ENCODE measurements around the gene NEDD8. TPM values are rescaled to one million over a fixed set of nuclear protein-coding genes. Genes with fewer than 3 reads are reported as not detected.
A peak's percentile ranks its signal among the peaks of the same experiment; 100 is the strongest.

NEDD8 gene
- polyA plus RNA-seq, 10 donors = 168 to 226 (median 186) TPM

GRCh38 chr14:24182110-24182882 lies 49.9 kb downstream of the NEDD8 start:
- DNase-seq = no peak

- no peak for DNase-seq
Observed at GRCh38 chr14:24181371-24182077, 50.6 kb downstream of the NEDD8 start.

- peak in 1 of 3 donors; percentile 65 for DNase-seq
Observed at GRCh38 chr14:24179961-24180796, 52.0 kb downstream of the NEDD8 start.

GRCh38 chr14:24179294-24179960 lies 52.7 kb downstream of the NEDD8 start:
- no peak for DNase-seq

GRCh38 chr14:24178399-24179178 lies 53.6 kb downstream of the NEDD8 start:
- DNase-seq = no peak

GRCh38 chr14:24177891-24178290 lies 54.3 kb downstream of the NEDD8 start:
- no peak for DNase-seq

- no peak for DNase-seq
Observed at GRCh38 chr14:24177041-24177825, 54.9 kb downstream of the NEDD8 start.

- no peak for DNase-seq
Observed at GRCh38 chr14:24176599-24176998, 55.6 kb downstream of the NEDD8 start.

GRCh38 chr14:24172871-24173281 lies 59.3 kb downstream of the NEDD8 start:
- DNase-seq = no peak

- no peak for DNase-seq
Observed at GRCh38 chr14:24172261-24172860, 59.8 kb downstream of the NEDD8 start.

- DNase-seq = peak; percentile 66 to 90 (median 80)
Observed at GRCh38 chr14:24171422-24172260, 60.5 kb downstream of the NEDD8 start, which contains the start of gene REC8. Gene REC8 (plus strand): TSS chr14:24172080. CDS start chr14:24172553, 473 bp downstream.

- no peak for DNase-seq
Observed at GRCh38 chr14:24167469-24168114, 64.6 kb downstream of the NEDD8 start.

Other genes with a start within 250 kb of the NEDD8 start
- gene DHRS4L2, start 243.4 kb downstream of the NEDD8 start, polyA plus RNA-seq (ENCODE audit: insufficient read length in 10 of 10) = 10 to 100 TPM in 8 of 10 donors, 1 to 10 TPM in 2; 8.4 to 17.3 (median 13.8) TPM
- gene CARMIL3, start 180.4 kb downstream of the NEDD8 start, polyA plus RNA-seq (ENCODE audit: insufficient read length in 10 of 10) = under 1 TPM; 0.09 to 0.50 (median 0.17) TPM
- gene CPNE6, start 160.8 kb downstream of the NEDD8 start, polyA plus RNA-seq (ENCODE audit: insufficient read length in 10 of 10) = under 1 TPM in 1 of 10 donors, not detected in 9; 0.07 TPM
- 1 to 10 TPM; 2.8 to 6.0 (median 3.5) TPM for gene PCK2, start 138.1 kb downstream of the NEDD8 start, polyA plus RNA-seq (ENCODE audit: insufficient read length in 10 of 10)
- gene DCAF11, start 117.6 kb downstream of the NEDD8 start, polyA plus RNA-seq (ENCODE audit: insufficient read length in 10 of 10) = 10 to 100 TPM; 35.0 to 45.0 (median 38.1) TPM
- gene NRL, start 117.4 kb downstream of the NEDD8 start, polyA plus RNA-seq (ENCODE audit: insufficient read length in 10 of 10) = 1 to 10 TPM in 9 of 10 donors, under 1 TPM in 1; 0.98 to 1.6 (median 1.2) TPM
- 100 to 1,000 TPM in 8 of 10 donors, 10 to 100 TPM in 2; 68.5 to 142 (median 118) TPM for gene FITM1, start 101.7 kb downstream of the NEDD8 start, polyA plus RNA-seq (ENCODE audit: insufficient read length in 10 of 10)
- gene PSME1, start 96.2 kb downstream of the NEDD8 start, polyA plus RNA-seq (ENCODE audit: insufficient read length in 10 of 10) = 100 to 1,000 TPM in 8 of 10 donors, 10 to 100 TPM in 2; 96.2 to 122 (median 112) TPM
- gene EMC9, start 90.8 kb downstream of the NEDD8 start, polyA plus RNA-seq (ENCODE audit: insufficient read length in 10 of 10) = 10 to 100 TPM; 19.1 to 30.8 (median 26.9) TPM
- 10 to 100 TPM; 72.7 to 96.7 (median 84.4) TPM for gene PSME2, start 85.8 kb downstream of the NEDD8 start, polyA plus RNA-seq (ENCODE audit: insufficient read length in 10 of 10)
- gene RNF31, start 84.9 kb downstream of the NEDD8 start, polyA plus RNA-seq (ENCODE audit: insufficient read length in 10 of 10) = 10 to 100 TPM; 26.5 to 46.0 (median 33.1) TPM
- gene IRF9, start 71.1 kb downstream of the NEDD8 start, polyA plus RNA-seq (ENCODE audit: insufficient read length in 10 of 10) = 10 to 100 TPM; 23.8 to 36.0 (median 28.2) TPM
- gene REC8, start 60.3 kb downstream of the NEDD8 start, polyA plus RNA-seq (ENCODE audit: insufficient read length in 10 of 10) = 10 to 100 TPM in 6 of 10 donors, 1 to 10 TPM in 4; 5.7 to 11.6 (median 10.7) TPM
- gene IPO4, start 43.6 kb downstream of the NEDD8 start, polyA plus RNA-seq (ENCODE audit: insufficient read length in 10 of 10) = 10 to 100 TPM; 21.5 to 31.8 (median 26.6) TPM
- gene TM9SF1, start 36.9 kb downstream of the NEDD8 start, polyA plus RNA-seq (ENCODE audit: insufficient read length in 10 of 10) = 10 to 100 TPM; 11.2 to 25.1 (median 17.6) TPM
- 1 to 10 TPM; 1.8 to 8.7 (median 2.8) TPM for gene TSSK4, start 26.7 kb downstream of the NEDD8 start, polyA plus RNA-seq (ENCODE audit: insufficient read length in 10 of 10)
- 10 to 100 TPM; 26.0 to 44.1 (median 34.5) TPM for gene CHMP4A, start 18.9 kb downstream of the NEDD8 start, polyA plus RNA-seq (ENCODE audit: insufficient read length in 10 of 10)
- 10 to 100 TPM in 1 of 10 donors, 1 to 10 TPM in 9; 6.1 to 10.2 (median 8.0) TPM for gene MDP1, start 16.3 kb downstream of the NEDD8 start, polyA plus RNA-seq (ENCODE audit: insufficient read length in 10 of 10)
- gene GMPR2, start 562 bp upstream of the NEDD8 start, polyA plus RNA-seq (ENCODE audit: insufficient read length in 10 of 10) = 10 to 100 TPM; 41.5 to 57.6 (median 50.7) TPM
- gene TINF2, start 10.3 kb upstream of the NEDD8 start, polyA plus RNA-seq (ENCODE audit: insufficient read length in 10 of 10) = 10 to 100 TPM; 33.5 to 43.0 (median 41.5) TPM
- gene TGM1, start 30.8 kb upstream of the NEDD8 start, polyA plus RNA-seq (ENCODE audit: insufficient read length in 10 of 10) = 1 to 10 TPM in 7 of 10 donors, under 1 TPM in 3; 0.82 to 3.9 (median 1.3) TPM
- 10 to 100 TPM in 9 of 10 donors, 1 to 10 TPM in 1; 10.0 to 20.1 (median 13.3) TPM for gene RABGGTA, start 39.2 kb upstream of the NEDD8 start, polyA plus RNA-seq (ENCODE audit: insufficient read length in 10 of 10)
- gene DHRS1, start 67.4 kb upstream of the NEDD8 start, polyA plus RNA-seq (ENCODE audit: insufficient read length in 10 of 10) = 10 to 100 TPM; 10.9 to 21.2 (median 17.0) TPM
- gene NOP9, start 67.5 kb upstream of the NEDD8 start, polyA plus RNA-seq (ENCODE audit: insufficient read length in 10 of 10) = 10 to 100 TPM; 18.6 to 24.6 (median 20.0) TPM
- gene CIDEB, start 75.6 kb upstream of the NEDD8 start, polyA plus RNA-seq (ENCODE audit: insufficient read length in 10 of 10) = 10 to 100 TPM in 7 of 10 donors, 1 to 10 TPM in 3; 8.3 to 15.5 (median 12.0) TPM
- gene LTB4R2, start 77.8 kb upstream of the NEDD8 start, polyA plus RNA-seq (ENCODE audit: insufficient read length in 10 of 10) = 1 to 10 TPM; 1.4 to 3.4 (median 2.7) TPM
- gene LTB4R, start 79.1 kb upstream of the NEDD8 start, polyA plus RNA-seq (ENCODE audit: insufficient read length in 10 of 10) = 1 to 10 TPM; 2.2 to 6.7 (median 3.6) TPM
- 10 to 100 TPM in 6 of 10 donors, 1 to 10 TPM in 4; 8.5 to 23.7 (median 14.3) TPM for gene ADCY4, start 102.7 kb upstream of the NEDD8 start, polyA plus RNA-seq (ENCODE audit: insufficient read length in 10 of 10)
- 1 to 10 TPM in 8 of 10 donors, under 1 TPM in 2; 0.78 to 2.3 (median 1.8) TPM for gene RIPK3, start 107.6 kb upstream of the NEDD8 start, polyA plus RNA-seq (ENCODE audit: insufficient read length in 10 of 10)
- 10 to 100 TPM; 34.0 to 69.3 (median 44.5) TPM for gene NFATC4, start 135.8 kb upstream of the NEDD8 start, polyA plus RNA-seq (ENCODE audit: insufficient read length in 10 of 10)
- gene NYNRIN, start 166.6 kb upstream of the NEDD8 start, polyA plus RNA-seq (ENCODE audit: insufficient read length in 10 of 10) = 10 to 100 TPM; 23.9 to 40.6 (median 29.1) TPM
- gene CBLN3, start 197.3 kb upstream of the NEDD8 start, polyA plus RNA-seq (ENCODE audit: insufficient read length in 10 of 10) = 1 to 10 TPM; 1.4 to 3.4 (median 2.0) TPM
- gene KHNYN, start 197.6 kb upstream of the NEDD8 start, polyA plus RNA-seq (ENCODE audit: insufficient read length in 10 of 10) = 10 to 100 TPM; 29.0 to 41.0 (median 34.7) TPM
- gene SDR39U1, start 210.4 kb upstream of the NEDD8 start, polyA plus RNA-seq (ENCODE audit: insufficient read length in 10 of 10) = 10 to 100 TPM; 36.4 to 55.6 (median 47.6) TPM